GM11168 (cell line): ENCODE results near the gene PTPRN2.
"Not testable (repeated sequence)": the region's sequence is repeated elsewhere in the genome, so short reads cannot be mapped to it uniquely, and the experiment has no call there.

Experiments
- in situ Hi-C: fragments of 300-500 bp; cut with MboI; formaldehyde crosslinking; loops from one replicate; pipeline ENCODE4 v1.12.0; 2022; ENCODE audit warnings: low sequenced_read_pairs; ENCODE audit not compliant: unreplicated experiment

PTPRN2 gene

GRCh38 chr7:158536871-158537515, 50.6 kb downstream of the PTPRN2 start:
- in situ Hi-C loops: no loop called here

- in situ Hi-C loops: no loop called here
Observed at GRCh38 chr7:158535079-158535478, 52.5 kb downstream of the PTPRN2 start.

DNA sequence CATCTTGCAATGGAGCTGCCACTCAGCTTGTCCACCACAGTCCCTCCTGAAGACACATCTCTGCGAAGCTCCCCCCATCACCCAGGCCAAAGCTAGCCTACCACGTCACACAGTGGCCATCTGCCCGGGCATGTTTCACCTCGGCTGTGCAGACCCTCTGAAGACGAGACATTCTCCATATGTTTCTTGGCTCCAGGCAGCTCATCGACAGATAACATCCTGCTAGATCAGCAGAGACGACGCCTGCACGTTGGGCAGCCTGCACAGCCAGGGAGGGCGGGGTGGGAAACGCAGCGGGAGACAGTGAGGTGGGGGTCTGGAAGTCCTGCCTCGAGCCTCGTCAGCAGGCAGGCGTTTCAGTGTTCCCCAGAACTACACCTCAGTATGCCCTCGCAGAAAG, 53.0 kb downstream of the PTPRN2 start:
- in situ Hi-C loops: no loop called here

DNA sequence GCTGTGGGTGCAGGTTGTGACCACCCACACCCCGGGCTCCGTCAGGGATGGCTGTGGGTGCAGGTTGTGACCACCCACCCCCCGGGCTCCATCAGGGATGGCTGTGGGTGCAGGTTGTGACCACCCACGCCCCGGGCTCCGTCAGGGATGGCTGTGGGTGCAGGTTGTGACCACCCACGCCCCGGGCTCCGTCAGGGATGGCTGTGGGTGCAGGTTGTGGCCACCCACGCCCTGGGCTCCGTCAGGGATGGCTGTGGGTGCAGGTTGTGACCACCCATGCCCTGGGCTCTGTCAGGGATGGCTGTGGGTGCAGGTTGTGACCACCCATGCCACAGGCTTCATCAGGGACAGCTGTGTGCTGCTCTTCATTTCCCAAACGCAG, 53.5 kb downstream of the PTPRN2 start:
- in situ Hi-C loops: not testable (repeated sequence)

DNA sequence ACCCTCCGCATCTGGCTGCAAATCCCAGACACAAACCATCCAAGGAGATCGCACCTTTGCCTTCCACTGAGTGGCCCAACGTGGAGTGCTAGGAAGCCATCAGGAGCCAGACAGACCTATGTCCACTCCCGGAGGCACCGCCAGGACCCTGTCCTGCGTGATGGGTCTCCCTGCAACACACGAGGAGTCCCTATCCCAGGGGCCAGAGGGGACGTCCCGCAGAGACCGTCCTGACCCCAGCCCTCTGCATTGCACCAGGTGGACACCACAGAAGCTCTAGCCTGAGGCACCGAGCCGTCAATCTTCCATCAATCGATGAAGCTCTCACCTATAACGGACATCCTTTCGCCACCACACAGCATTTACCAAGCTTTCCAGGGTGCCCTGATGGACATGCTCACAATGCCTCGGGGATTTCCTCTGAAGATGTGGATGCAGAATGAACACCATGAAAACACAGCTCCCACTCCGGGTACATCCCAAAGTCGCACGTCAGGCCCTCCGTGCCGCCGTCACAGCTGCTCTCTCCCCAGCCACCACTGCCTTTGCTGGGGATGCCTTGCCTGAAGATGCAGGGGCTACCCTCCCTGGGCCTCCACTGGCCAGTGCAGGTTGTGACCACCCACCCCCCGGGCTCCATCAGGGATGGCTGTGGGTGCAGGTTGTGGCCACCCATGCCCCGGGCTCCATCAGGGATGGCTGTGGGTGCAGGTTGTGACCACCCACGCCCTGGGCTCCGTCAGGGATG, 54.1 kb downstream of the PTPRN2 start:
- in situ Hi-C loops: no loop called here

DNA sequence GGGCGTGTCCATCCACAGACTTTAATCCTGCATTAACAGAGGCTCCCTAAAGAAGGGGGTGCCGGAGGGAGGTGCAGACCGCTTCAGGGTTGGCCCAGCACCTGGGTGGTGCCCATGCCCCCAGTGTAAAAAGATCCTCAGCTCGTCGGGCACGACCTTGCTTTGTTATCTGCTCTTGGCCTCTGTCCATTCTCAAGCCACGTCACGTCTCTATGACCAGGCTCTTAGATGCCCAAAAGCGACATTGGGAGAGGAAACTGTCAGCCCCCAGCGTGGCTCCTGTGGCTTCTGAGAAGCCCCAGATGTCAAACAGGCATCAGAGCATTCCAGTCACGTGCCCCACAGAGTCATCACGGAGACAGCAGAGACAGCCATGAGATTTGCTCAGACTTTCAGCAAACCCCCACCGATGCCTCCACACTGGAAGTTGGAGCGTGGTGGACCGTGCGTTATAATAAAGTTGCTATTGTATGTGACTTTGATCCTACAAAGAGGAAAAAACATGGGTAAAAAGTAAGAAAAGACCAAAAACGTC, 55.5 kb downstream of the PTPRN2 start:
- in situ Hi-C loops: no loop called here

- in situ Hi-C loops: no loop called here
Observed at GRCh38 chr7:158531661-158532060, 56.0 kb downstream of the PTPRN2 start.

- in situ Hi-C loops: no loop called here
Observed at GRCh38 chr7:158530800-158531609, 56.6 kb downstream of the PTPRN2 start.

- in situ Hi-C loops: no loop called here
Observed at GRCh38 chr7:158529181-158530096, 58.2 kb downstream of the PTPRN2 start.

- in situ Hi-C loops: no loop called here
Observed at GRCh38 chr7:158527915-158528502, 59.6 kb downstream of the PTPRN2 start.

DNA sequence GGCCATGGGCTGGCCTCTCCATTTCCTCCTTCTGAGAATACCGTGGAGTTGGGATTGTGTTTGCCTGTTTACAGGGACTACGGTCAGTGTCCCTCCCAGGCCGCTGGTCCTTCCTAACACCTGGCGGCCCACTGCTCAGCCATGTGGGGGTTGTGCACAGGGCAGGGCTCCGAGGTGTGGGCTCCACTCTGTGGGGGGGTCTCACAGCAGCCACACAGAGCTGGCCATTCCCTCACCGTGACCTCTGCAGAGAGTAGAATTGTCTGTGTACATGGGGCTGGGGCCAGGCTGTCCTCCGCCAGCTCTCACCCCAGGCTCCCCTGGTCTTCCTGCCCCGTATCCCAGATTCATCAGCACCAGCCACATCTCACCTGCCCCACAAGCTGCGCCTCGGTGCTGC, 60.1 kb downstream of the PTPRN2 start:
- in situ Hi-C loops: no loop called here

- in situ Hi-C loops: no loop called here
Observed at GRCh38 chr7:158527038-158527437, 60.6 kb downstream of the PTPRN2 start.

- in situ Hi-C loops: no loop called here
Observed at GRCh38 chr7:158526531-158526930, 61.1 kb downstream of the PTPRN2 start.

DNA sequence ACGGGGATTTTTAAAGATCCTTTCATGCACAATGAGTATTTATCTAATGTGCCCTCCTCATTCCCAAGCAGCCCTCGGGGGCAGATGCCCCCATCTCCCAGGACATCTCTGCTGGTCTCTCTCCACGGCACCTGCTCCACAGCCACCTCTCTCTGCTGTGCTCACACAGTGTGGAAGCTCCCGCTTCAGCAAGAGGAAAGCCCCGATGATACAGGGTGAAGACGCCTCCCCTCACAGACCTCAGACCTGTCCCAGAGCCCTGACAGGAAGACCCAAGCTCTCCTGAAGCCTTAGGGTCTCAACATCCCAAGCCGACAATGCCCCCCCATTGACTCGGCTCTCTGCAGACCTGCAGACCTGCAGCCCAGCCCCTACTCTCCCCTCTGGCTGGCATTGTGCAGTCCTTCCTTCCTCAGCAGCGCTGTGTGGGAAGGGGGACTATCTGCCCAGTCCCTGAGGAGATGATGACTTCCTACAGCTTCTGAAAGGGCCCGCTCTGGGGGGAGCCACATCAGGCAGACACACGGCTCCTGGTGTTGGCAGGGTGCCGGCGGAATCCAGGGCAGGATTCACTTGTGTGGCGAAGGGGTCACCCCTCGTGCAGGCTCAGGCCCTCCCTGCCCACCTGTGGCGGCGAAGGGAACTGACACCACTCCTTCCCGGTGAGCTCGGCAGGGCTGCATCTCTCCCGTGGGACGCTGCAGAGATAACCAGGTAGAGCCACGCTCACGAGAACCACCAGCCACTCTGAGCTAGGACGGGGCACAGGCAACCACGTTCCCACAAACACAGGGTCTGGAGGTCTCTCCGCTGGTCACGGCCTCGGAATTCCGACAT, 61.8 kb downstream of the PTPRN2 start:
- in situ Hi-C loops: no loop called here

DNA sequence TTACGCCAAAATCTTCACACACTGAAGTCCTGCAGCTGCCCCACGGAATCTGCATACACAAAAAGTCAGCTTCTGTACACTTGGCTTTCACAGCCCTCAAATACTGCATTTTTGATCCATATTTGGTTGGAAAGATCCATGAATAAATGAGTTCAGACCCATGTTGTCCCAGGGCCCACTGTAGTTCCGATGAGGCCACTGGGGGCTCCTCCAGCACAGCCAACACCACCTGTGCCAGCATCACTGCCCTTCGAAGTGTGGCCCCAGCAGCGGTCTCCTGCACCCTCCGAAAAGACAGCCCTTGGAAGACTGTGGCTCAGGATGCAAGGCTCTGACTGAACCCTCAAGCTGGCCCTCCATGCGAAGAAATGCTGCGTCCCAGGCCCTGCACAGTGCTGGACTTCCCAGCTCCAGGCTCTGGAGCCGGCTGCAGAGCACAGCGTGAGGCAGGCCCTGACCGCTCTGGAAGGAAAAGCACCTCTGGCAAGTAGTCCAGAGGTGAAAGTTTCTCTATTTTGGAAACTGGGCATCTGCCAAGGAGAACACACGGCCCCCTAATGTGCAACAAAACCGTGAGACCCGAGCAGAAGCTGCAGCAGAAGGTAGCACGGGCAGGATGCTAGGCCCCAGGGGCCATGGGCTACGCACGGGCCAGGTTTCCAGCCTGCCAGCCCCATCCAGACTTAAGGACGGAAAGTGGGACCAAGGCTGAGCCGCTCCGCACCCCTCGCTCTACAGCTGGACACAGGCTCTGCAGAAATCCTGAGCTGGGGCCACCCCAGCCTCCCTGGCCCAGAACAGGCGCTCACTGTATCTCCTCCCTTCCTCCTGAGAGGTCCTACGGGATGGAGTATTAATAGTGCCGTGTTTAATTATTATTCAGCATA, 62.6 kb downstream of the PTPRN2 start:
- in situ Hi-C loops: no loop called here

- in situ Hi-C loops: not testable (repeated sequence)
Observed at GRCh38 chr7:158524286-158524685, 63.3 kb downstream of the PTPRN2 start.

GRCh38 chr7:158523877-158524276, 63.7 kb downstream of the PTPRN2 start:
- in situ Hi-C loops: not testable (repeated sequence)
